ENCODE data around the gene GPR55.
"Not testable (repeated sequence)": the region's sequence is repeated elsewhere in the genome, so short reads cannot be mapped to it uniquely, and the experiment has no call there.

The GPR55 gene

GRCh38 chr2:230949966-230950873 is 25.2 kb upstream of the GPR55 start:
- no peak for DNase-seq

- DNase-seq: no peak
These were observed 22.9 kb upstream of the GPR55 start for GRCh38 chr2:230947908-230948365.

- no peak for DNase-seq
These were observed 22.2 kb upstream of the GPR55 start for GRCh38 chr2:230947235-230947576.

DNA sequence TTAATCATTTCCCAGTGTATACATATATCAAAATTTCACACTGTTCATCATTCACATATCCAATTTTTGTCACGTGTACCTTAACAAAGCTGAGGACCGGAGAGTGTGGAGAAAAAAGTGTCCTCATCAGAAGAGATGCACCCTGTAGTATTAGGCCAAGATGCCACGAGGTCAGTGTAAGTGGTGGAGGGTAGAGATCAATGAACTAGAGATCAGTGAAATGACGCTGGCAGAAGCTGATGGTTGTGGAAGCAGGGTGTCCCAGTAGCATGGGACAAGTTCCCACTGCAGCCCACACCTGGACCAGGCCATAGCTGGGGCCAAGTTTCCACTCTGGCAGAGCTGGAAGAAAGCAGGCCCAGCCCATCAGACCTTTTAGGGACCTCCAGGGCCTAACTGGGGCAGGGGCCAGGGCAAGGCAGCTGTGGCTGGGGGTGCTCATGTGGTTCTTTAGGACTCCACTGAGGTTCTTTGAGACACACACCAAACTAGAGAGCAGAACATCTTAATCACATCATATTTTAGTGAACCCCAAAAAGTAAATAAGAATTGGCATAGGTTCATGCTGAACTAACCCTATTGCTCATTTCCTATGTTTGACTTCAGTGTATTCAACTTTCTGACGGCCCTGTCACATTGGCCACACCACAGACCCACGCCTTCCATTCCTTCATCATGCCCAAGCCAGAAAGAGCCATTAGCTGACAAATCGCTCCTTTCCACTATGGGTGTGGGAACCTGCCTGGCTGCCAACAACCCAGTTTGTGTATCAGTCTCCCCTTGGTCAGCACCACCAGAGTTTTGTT is 21.6 kb upstream of the GPR55 start:
- no peak for DNase-seq

- no peak for DNase-seq
These were observed 19.8 kb upstream of the GPR55 start for GRCh38 chr2:230944757-230945372.

DNA sequence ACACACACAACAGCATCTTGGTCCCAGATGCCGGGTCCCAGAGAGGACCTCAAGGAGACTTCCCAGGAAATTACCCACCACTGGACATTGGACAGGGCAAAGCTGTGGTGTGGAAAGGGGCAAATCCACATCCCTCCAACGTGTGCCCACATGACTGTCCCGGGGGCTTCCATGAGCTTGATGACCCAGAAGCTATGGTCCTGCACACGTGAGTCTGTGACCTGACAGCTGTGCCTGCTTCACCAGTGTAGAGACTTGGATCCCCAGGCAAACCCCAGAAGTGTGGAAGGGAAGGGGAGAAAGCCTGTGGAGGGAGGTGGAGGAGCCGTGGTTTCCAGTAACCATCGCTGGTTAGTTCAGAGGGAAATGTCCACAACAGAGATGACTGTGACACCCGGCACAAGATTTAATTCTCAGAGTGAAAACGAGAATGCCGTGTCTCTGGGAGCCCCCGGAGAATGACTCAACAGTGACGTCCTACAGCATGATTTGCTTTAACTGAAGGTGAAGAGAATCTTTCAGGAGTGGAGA is 19.1 kb upstream of the GPR55 start:
- DNase-seq: no peak

- no peak for DNase-seq
These were observed 18.2 kb upstream of the GPR55 start for GRCh38 chr2:230942920-230943896.

GRCh38 chr2:230942371-230942770 is 17.3 kb upstream of the GPR55 start:
- DNase-seq: no peak

GRCh38 chr2:230941202-230942180 is 16.4 kb upstream of the GPR55 start:
- no peak for DNase-seq

DNA sequence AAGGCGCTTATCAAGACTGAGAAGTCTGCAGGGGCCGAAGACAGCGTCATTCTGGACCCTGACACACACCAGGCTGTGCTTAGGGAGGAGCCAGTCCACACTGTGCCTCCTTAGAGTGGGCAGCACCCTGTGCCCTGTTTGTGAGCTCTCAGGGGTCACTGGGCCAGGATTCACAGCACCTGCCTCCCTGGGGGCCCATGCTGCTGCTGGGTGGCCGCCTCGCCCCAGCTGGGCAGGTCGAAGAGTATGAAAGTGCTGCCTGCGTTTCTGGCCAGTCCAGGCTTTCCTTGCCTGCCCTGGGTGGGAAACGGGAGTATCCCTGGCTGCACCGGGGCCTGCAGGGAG is 15.4 kb upstream of the GPR55 start:
- DNase-seq: no peak

DNA sequence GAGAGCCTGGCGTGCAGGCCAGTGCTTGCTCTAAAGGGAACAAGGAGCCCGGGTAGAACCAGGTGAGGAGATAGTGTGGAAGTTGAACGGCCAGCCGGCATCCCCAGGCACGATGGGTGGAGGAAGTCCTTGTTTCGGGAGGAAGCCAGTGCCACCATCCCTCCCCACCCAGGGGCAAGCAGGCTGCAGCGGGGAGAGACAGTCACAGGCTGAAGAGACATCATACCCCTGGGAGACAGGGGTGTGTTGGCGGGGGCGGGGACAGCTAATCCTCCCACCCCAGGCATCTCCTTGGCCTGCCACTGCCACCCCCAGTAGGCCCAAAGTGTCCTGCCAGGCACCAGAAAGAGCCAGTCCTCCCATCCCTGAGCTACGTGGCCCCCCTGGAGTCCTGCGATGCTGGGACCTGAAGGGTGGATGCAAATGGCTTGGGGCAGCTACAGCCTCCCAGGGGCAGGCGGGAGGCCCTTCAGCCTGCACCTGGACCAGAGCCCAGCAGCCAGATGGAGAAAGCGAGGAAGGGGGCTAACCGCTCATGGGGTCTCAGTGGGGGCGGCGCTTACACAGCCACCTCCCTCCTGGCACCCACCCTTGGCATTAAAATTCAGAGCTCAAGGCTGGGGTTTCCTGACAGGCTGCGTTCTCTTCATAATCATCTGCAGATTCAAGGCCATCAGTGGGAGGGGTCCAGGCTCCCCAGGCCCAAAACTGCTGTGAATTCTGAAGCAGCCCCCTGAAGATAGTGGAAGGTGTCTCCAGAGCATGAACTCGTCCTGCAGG is 14.8 kb upstream of the GPR55 start:
- no peak for DNase-seq

- no peak for DNase-seq
These were observed 14.1 kb upstream of the GPR55 start for GRCh38 chr2:230939066-230939591.

DNA sequence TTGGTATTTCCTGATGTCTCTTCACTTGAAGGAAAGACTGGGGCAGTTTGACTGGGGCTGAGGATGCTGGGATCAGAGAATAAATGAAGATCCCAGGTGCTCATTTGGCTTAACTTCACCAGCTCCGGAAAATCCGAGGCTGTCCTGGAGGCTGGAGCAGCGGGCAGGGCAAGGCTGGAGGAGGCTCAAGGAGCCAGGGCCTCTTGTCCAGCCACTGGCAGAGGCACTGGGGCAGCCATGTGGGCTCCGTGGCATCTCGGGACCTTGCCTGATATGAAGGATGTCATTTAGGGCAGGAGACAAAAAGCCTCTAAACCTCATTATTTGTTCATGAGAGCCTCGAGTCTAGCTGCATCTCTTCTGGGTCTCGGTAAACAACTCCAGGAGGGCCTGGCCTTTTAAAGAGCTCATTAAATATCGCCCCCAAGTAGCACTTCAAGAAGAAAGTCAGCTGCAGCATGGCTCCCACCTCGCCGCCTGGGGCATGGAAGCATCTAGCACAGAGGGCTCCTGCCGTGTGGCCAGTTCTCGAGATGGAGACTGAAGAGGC is 13.5 kb upstream of the GPR55 start:
- no peak for DNase-seq

GRCh38 chr2:230938098-230938497 is 13.1 kb upstream of the GPR55 start:
- no peak for DNase-seq

GRCh38 chr2:230937362-230937761 is 12.3 kb upstream of the GPR55 start:
- DNase-seq: no peak

DNA sequence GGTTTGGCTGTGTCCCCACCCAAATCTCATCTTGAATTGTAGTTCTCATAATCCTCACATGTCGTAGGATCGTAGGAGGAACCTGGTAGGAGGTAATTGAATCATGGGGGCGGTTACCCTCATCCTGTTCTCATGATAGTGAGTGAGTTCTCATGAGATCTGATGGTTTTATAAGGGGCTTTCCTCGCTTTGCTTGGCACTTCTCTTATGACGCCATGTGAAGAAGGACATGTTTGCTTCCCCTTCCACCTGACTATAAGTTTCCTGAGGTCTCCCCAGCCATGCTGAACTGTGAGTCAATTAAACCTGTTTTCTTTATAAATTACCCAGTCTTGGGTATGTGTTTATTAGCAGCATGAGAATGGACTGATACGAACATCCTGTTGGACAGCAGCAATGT is 11.2 kb upstream of the GPR55 start:
- DNase-seq: not testable (repeated sequence)

- DNase-seq: no peak
These were observed 10.0 kb upstream of the GPR55 start for GRCh38 chr2:230935130-230935430.

GRCh38 chr2:230934231-230935129 is 9.4 kb upstream of the GPR55 start:
- DNase-seq: no peak

All from DMS153 (cell line).